GM12891 (cell line): ENCODE data around the gene CRNKL1.

ENCODE experiments used
- DNase-seq: peaks from one replicate; pipeline ENCODE4 v3.0.0; 2011; ENCODE audit warnings: low spot score; ENCODE audit not compliant: insufficient read length
- FAIRE-seq: peaks from 2 replicates; lab custom pipeline; 2011; peaks lifted over from hg19 to GRCh38; lab: Jason Lieb, UNC
- PAX5 ChIP-seq: IDR thresholded peaks from 2 replicates; pipeline ENCODE4 v1.6.1; 2011; ENCODE audit warnings: low read length, moderate library complexity, mild to moderate bottlenecking; ENCODE audit not compliant: insufficient read depth, severe bottlenecking
- POLR2A ChIP-seq: IDR thresholded peaks from 2 replicates; pipeline ENCODE4 v1.6.1; 2011; ENCODE audit warnings: low read depth, low read length, control low read depth
- POLR2AphosphoS5 ChIP-seq: IDR thresholded peaks from 2 replicates; pipeline ENCODE4 v1.6.1; 2011; ENCODE audit warnings: low read depth, low read length, control low read depth
- POU2F2 ChIP-seq: IDR thresholded peaks from 2 replicates; pipeline ENCODE4 v1.6.1; 2011; ENCODE audit warnings: low read depth, mild to moderate bottlenecking, control low read depth, low read length, moderate library complexity
- SPI1 ChIP-seq: IDR thresholded peaks from 2 replicates; pipeline ENCODE4 v1.6.1; 2011; ENCODE audit warnings: low read depth, low read length, control low read depth
- TAF1 ChIP-seq: IDR thresholded peaks from 2 replicates; pipeline ENCODE4 v1.6.1; 2011; ENCODE audit warnings: low read depth, low read length, control low read depth

The CRNKL1 gene

GRCh38 chr20:20084296-20084752, 32.1 kb upstream of the CRNKL1 start:
- DNase-seq (no peak), FAIRE-seq (no peak)
- TF ChIP-seq POLR2A, result no peak
- TF ChIP-seq PAX5, result no peak
- no peak for TF ChIP-seq SPI1
- no peak for TF ChIP-seq TAF1
- TF ChIP-seq POLR2AphosphoS5, result no peak
- no peak for TF ChIP-seq POU2F2

GRCh38 chr20:20083807-20084206, 31.5 kb upstream of the CRNKL1 start:
- FAIRE-seq (no peak), DNase-seq (no peak)
- no peak for TF ChIP-seq TAF1
- no peak for TF ChIP-seq POLR2AphosphoS5
- no peak for TF ChIP-seq POLR2A
- TF ChIP-seq SPI1, result no peak
- no peak for TF ChIP-seq POU2F2
- no peak for TF ChIP-seq PAX5

GRCh38 chr20:20079102-20079784, 27.0 kb upstream of the CRNKL1 start:
- DNase-seq (no peak), FAIRE-seq (no peak)
- TF ChIP-seq POU2F2 (no peak), PAX5 (no peak), POLR2AphosphoS5 (no peak), TAF1 (no peak), POLR2A (no peak), SPI1 (no peak)

- no peak for TF ChIP-seq TAF1
- TF ChIP-seq POU2F2, result no peak
- no peak for TF ChIP-seq SPI1
- TF ChIP-seq POLR2A, result no peak
- TF ChIP-seq POLR2AphosphoS5, result no peak
- TF ChIP-seq PAX5, result no peak
- DNase-seq, result no peak
- no peak for FAIRE-seq
Measured at GRCh38 chr20:20078041-20078440, 25.8 kb upstream of the CRNKL1 start.

- TF ChIP-seq POLR2AphosphoS5, result no peak
- no peak for TF ChIP-seq TAF1
- no peak for TF ChIP-seq POLR2A
- no peak for TF ChIP-seq POU2F2
- no peak for TF ChIP-seq PAX5
- TF ChIP-seq SPI1, result no peak
- FAIRE-seq, result no peak
- no peak for DNase-seq
Measured at GRCh38 chr20:20076297-20077065, 24.2 kb upstream of the CRNKL1 start.

GRCh38 chr20:20075032-20075431, 22.8 kb upstream of the CRNKL1 start:
- no peak for DNase-seq

GRCh38 chr20:20073801-20074371, 21.6 kb upstream of the CRNKL1 start:
- no peak for FAIRE-seq
- TF ChIP-seq PAX5 (no peak), POLR2A (no peak), TAF1 (no peak)
- DNase-seq, result no peak

More at GRCh38 chr20:20075032-20075431, 22.8 kb upstream of the CRNKL1 start:
- FAIRE-seq, result no peak
- no peak for TF ChIP-seq POLR2AphosphoS5
- no peak for TF ChIP-seq TAF1
- no peak for TF ChIP-seq POU2F2
- TF ChIP-seq PAX5, result no peak
- no peak for TF ChIP-seq SPI1
- TF ChIP-seq POLR2A, result no peak

- FAIRE-seq, result no peak
- DNase-seq, result no peak
Measured at GRCh38 chr20:20070871-20071726, 18.8 kb upstream of the CRNKL1 start.

More at GRCh38 chr20:20070871-20071726, 18.8 kb upstream of the CRNKL1 start:
- no peak for TF ChIP-seq TAF1
- TF ChIP-seq POLR2AphosphoS5, result no peak
- no peak for TF ChIP-seq SPI1
- TF ChIP-seq PAX5, result no peak
- no peak for TF ChIP-seq POLR2A
- no peak for TF ChIP-seq POU2F2
